ENCODE measurements around the gene EPHA10.

Gene EPHA10

DNA sequence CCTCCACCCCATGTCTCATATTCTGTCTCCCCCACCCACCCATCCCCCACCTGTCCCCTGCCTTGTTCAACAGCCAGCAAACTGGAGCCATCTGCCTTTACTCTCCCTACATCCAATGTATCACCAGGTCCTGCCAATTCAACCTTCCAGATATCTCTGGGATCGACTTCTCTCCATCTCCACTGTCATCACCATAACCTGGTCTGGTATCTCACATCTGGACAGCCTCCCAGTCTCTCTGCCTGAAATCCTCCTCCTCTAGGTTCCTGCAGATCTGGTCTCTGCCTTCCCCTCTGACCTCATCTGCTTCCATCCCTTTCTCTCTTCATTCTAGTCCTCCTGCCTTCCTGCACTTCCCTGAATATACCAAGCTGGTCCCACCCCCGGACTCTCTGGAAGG is 94.8 kb downstream of the EPHA10 start:
- no peak for DNase-seq

DNA sequence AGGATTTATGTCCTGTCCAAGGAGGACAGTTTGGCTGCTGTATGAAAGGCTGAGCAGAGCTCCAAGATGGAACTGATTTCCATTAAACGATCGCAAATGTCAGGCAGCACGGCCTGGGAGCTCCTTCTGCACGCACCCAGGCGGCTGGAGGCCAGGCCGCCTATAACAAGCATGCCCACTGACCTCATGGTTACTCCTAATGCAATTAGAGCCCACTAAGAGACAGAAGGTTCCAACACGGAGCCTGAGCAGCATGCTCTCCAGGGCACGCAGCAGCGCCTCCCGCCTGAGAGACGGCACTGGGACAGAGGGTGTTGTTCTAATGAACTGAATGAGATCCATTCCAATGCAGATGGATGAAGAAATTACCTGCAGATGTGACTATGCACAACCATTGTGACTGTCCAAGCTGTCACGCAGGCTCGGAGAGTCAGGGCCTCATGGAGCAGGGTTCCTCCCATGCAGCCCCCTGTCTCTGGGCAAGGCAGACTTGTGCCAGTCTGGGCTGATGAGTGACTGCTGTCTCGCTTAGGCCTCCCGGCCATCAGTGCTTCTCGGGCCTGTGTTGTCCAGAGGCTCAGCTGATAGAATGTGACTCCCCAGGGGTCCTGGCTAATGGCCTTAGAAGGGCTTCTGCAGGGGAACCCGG is 97.8 kb downstream of the EPHA10 start:
- no peak for DNase-seq

DNA sequence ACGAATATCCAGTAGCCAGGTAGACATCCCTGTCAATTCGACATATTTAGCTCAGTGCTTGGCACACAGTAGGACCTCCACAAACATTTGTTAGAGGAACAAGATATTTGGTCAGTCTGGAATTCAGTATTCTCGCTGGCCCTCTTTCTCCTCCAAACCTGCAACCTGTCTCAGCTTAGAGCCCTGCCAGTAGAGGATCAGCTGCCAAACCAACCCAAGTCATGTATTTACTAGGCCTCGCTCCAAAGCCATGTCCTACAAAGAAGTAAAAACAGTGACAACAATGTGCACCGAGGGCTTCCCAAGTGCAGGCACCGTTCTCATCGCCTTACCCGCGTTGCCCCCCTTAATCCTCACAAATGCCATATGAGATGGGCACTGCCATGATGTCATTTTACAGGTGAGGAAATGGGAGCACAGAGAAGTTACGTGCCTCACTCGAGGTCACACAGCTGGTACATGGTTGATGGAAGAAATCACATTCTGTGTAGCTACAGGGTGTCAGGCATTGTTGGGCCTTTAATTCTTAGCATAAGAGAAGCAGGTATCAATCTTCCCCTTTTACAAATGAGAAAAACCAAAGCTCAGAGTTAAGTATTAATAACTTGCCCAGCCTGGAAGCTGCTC is 98.6 kb downstream of the EPHA10 start:
- no peak for DNase-seq

All from T1000 (cell line).